GM23338 (cell line): ENCODE results near the gene QSOX1. TPM values are rescaled to one million over a fixed set of nuclear protein-coding genes. Genes with fewer than 3 reads are reported as not detected.

Experiments used
- ATAC-seq: fragments of 200-7000 bp; cut with Tn5 transposase; 3 replicates; pipeline ENCODE4 v1.9.1; 2020
- DNase-seq: peaks from one replicate; pipeline ENCODE4 v3.0.0-alpha.2; 2015; ENCODE audit warnings: low spot score
- H2AFZ ChIP-seq: fragments of 200-600 bp; sonication (generic); 2 replicates; pipeline ENCODE4 v1.8.0; 2016; ENCODE audit warnings: antibody characterized with exemption, mild to moderate bottlenecking, moderate library complexity
- H3F3A ChIP-seq: fragments of 200-600 bp; sonication (generic); replicated peaks from 2 replicates; pipeline ENCODE4 v1.8.0; 2017; ENCODE audit warnings: antibody characterized with exemption, mixed run types, low read depth
- H3K27ac ChIP-seq: fragments of 200-600 bp; sonication (generic); 2 replicates; pipeline ENCODE4 v1.6.1; 2016; ENCODE audit warnings: low read depth
- H3K27me3 ChIP-seq: fragments of 200-600 bp; sonication (generic); 2 replicates; pipeline ENCODE4 v1.8.0; 2016; ENCODE audit warnings: mild to moderate bottlenecking, mixed run types, moderate library complexity; ENCODE audit not compliant: insufficient read depth
- H3K36me3 ChIP-seq: fragments of 200-600 bp; sonication (generic); 2 replicates; pipeline ENCODE4 v1.8.0; 2016; ENCODE audit warnings: mild to moderate bottlenecking; ENCODE audit not compliant: insufficient read depth
- H3K4me1 ChIP-seq: fragments of 200-600 bp; sonication (generic); 2 replicates; pipeline ENCODE4 v1.8.0; 2016; ENCODE audit warnings: mild to moderate bottlenecking, moderate library complexity; ENCODE audit not compliant: insufficient read depth
- H3K4me2 ChIP-seq: fragments of 200-600 bp; sonication (generic); 2 replicates; pipeline ENCODE4 v1.7.1; 2017; ENCODE audit warnings: mixed run types
- H3K4me3 ChIP-seq: fragments of 200-600 bp; sonication (generic); 2 replicates; pipeline ENCODE4 v1.6.1; 2016; ENCODE audit warnings: mixed run types
- H3K79me2 ChIP-seq: fragments of 200-600 bp; sonication (generic); replicated peaks from 2 replicates; pipeline ENCODE4 v1.8.0; 2017; ENCODE audit warnings: mild to moderate bottlenecking; ENCODE audit not compliant: insufficient read depth
- H3K9me2 ChIP-seq: fragments of 200-600 bp; sonication (generic); 2 replicates; pipeline ENCODE4 v1.8.0; 2017; ENCODE audit not compliant: insufficient read depth
- H4K20me1 ChIP-seq: fragments of 200-600 bp; sonication (generic); replicated peaks from 2 replicates; pipeline ENCODE4 v1.8.0; 2017; ENCODE audit warnings: mild to moderate bottlenecking; ENCODE audit not compliant: insufficient read depth
- H3K27ac Mint-ChIP-seq: 2 replicates; pipeline ENCODE4 v1.8.0; 2020; ENCODE audit warnings: inconsistent platforms, mild to moderate bottlenecking, moderate library complexity, mixed read lengths
- H3K27me3 Mint-ChIP-seq: 3 replicates; pipeline ENCODE4 v1.8.0; 2022; ENCODE audit warnings: low read depth, mild to moderate bottlenecking, moderate library complexity, mixed read lengths, inconsistent platforms; ENCODE audit not compliant: insufficient read depth, poor library complexity
- H3K36me3 Mint-ChIP-seq: 3 replicates; pipeline ENCODE4 v1.8.0; 2021; ENCODE audit warnings: low read depth, mild to moderate bottlenecking, inconsistent platforms, moderate library complexity, mixed read lengths
- H3K4me1 Mint-ChIP-seq: 3 replicates; pipeline ENCODE4 v1.8.0; 2020; ENCODE audit warnings: mild to moderate bottlenecking, inconsistent platforms, mixed read lengths
- H3K4me3 Mint-ChIP-seq: 3 replicates; pipeline ENCODE4 v1.8.0; 2021; ENCODE audit warnings: moderate library complexity, mild to moderate bottlenecking, inconsistent platforms, mixed read lengths
- H3K9me3 Mint-ChIP-seq: 3 replicates; pipeline ENCODE4 v1.8.0; 2020; ENCODE audit warnings: moderate library complexity, mild to moderate bottlenecking, inconsistent platforms, mixed read lengths
- CREB1 ChIP-seq: fragments of 250-450 bp; sonication (Bioruptor Pico); IDR thresholded peaks from 2 replicates; pipeline ENCODE4 v1.5.0; 2020; ENCODE audit warnings: low read depth, mild to moderate bottlenecking, moderate library complexity
- EZH2 ChIP-seq: fragments of 200-600 bp; sonication (generic); IDR thresholded peaks from one replicate; pipeline ENCODE4 v1.8.0; 2017; ENCODE audit warnings: antibody characterized with exemption, mild to moderate bottlenecking, low read depth; ENCODE audit not compliant: unreplicated experiment
- EZH2phosphoT487 ChIP-seq: fragments of 200-600 bp; sonication (generic); IDR thresholded peaks from one replicate; pipeline ENCODE4 v1.8.1; 2018; ENCODE audit warnings: antibody characterized with exemption; ENCODE audit not compliant: unreplicated experiment
- JUNB ChIP-seq: IDR thresholded peaks from one replicate; pipeline ENCODE4 v1.6.1; 2016; ENCODE audit warnings: antibody characterized with exemption; ENCODE audit not compliant: unreplicated experiment
- NANOG ChIP-seq: IDR thresholded peaks from 2 replicates; pipeline ENCODE4 v1.6.1; 2016; ENCODE audit warnings: antibody characterized with exemption, borderline replicate concordance
- POLR2AphosphoS5 ChIP-seq: IDR thresholded peaks from 2 replicates; pipeline ENCODE4 v1.6.1; 2016; ENCODE audit warnings: antibody characterized with exemption, low read depth
- REST ChIP-seq: IDR thresholded peaks from one replicate; pipeline ENCODE4 v1.6.1; 2018; ENCODE audit warnings: antibody characterized with exemption; ENCODE audit not compliant: unreplicated experiment
- STAT1 ChIP-seq: IDR thresholded peaks from one replicate; pipeline ENCODE4 v1.6.1; 2016; ENCODE audit warnings: antibody characterized with exemption; ENCODE audit not compliant: unreplicated experiment
- ZNF114 ChIP-seq: fragments of 250-450 bp; sonication (Bioruptor Pico); IDR thresholded peaks from 2 replicates; pipeline ENCODE4 v1.5.0; 2020; ENCODE audit warnings: mild to moderate bottlenecking, moderate library complexity
- ZNF331 ChIP-seq: fragments of 250-450 bp; sonication (Bioruptor Pico); IDR thresholded peaks from 2 replicates; pipeline ENCODE4 v1.5.0; 2020; ENCODE audit warnings: low read depth, mild to moderate bottlenecking, moderate library complexity
- polyA plus RNA-seq: library from polyadenylated mRNA; unstranded; fragments of >200 nt; fragmentation: Nextera tagmentation; extraction: Ambion mirVana; gene quantifications from 2 replicates; pipeline ENCODE4 v1.2.1, GENCODE V29; 2016
- total RNA-seq: library from RNA; depleted of rRNA; stranded (reverse); fragments of >200 nt; shearing (Covaris generic); gene quantifications from 2 replicates; pipeline ENCODE4 v1.2.3, GENCODE V29; 2014
- TF ChIP-seq, protein P1 (sequence below): IDR thresholded peaks from 2 replicates; pipeline ENCODE4 v1.6.1; 2016; ENCODE audit warnings: antibody characterized with exemption
- TF ChIP-seq, protein P2 (sequence below): fragments of 250-450 bp; sonication (Bioruptor Pico); IDR thresholded peaks from 2 replicates; pipeline ENCODE4 v1.5.0; 2020; ENCODE audit warnings: mild to moderate bottlenecking, moderate library complexity
- TF ChIP-seq, protein P3 (sequence below), 2 experiments: fragments of 200-600 bp in 1 of 2; sonication (generic) in 1 of 2; conservative IDR thresholded peaks; 2 replicates each; pipeline versions ENCODE4 v1.5.1 to v1.6.1; 2016 to 2017; ENCODE audit warnings: antibody characterized with exemption in 2 of 2, low read depth in 2 of 2, mild to moderate bottlenecking in 2 of 2, moderate library complexity in 1 of 2

QSOX1 gene
- total and polyA plus RNA-seq, 2 experiments from 2014 or later = 47.8 to 119 TPM

DNA sequence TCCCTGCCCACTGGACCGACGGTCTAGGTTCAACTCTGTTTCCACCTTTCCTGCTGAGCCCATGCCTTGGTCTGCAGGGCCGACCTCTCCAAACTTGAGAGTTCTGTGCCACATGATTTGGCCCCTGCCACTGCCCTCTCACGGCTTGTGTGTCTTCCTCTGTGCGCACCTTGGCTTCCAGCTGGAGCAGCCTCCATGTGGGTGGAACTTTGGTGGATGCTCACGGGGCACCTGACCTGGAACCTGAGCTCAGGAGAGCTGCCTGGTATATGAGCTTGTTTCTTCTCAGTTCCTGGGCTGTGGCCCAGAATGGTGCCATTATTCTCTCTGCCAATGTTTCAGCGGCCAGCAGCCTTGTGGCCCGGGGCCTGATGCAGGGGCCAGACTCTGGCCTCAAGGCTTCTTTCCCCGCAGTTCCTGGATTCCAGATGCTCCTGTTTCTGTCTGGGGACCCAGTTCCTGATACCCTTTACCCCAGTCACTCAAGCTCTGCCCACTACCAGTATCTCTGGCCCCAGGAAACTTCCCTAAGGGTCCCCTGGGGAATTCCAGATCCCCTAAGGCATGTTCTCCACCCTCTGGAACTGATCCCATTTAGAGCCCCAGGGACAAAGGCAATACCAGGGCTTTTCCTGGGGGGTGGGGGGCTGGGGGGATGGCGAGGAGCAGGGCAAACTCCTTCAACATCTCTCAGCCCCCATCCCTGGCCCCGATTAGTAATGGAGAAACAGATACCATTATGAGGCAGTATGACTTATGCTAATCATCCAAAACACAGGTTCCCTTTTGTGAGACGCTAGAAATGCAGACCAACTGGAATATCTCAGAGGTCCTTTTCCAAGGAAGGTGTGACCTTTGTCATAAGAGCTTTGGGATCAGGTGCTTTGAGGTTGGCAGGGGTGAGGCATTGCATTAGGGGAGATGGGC, 11.1 kb downstream of the QSOX1 start:
- Mint-ChIP-seq H3K9me3 (no peaks in the 10 kb centered on the region), H3K27ac (peak overlapping the region; percentile 77; the same call in 1 of the 2 replicates), H3K36me3 (peaks cover 7% of the 10 kb centered on the region; the same call in 2 of the 3 replicates), H3K4me1 (peaks cover 46% of the 10 kb centered on the region), H3K4me3 (no peak overlapping the region), H3K27me3 (no peaks in the 10 kb centered on the region)
- no peak for TF ChIP-seq STAT1
- TF ChIP-seq, protein P1, sequence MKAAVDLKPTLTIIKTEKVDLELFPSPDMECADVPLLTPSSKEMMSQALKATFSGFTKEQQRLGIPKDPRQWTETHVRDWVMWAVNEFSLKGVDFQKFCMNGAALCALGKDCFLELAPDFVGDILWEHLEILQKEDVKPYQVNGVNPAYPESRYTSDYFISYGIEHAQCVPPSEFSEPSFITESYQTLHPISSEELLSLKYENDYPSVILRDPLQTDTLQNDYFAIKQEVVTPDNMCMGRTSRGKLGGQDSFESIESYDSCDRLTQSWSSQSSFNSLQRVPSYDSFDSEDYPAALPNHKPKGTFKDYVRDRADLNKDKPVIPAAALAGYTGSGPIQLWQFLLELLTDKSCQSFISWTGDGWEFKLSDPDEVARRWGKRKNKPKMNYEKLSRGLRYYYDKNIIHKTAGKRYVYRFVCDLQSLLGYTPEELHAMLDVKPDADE = no peak
- TF ChIP-seq, protein P2, sequence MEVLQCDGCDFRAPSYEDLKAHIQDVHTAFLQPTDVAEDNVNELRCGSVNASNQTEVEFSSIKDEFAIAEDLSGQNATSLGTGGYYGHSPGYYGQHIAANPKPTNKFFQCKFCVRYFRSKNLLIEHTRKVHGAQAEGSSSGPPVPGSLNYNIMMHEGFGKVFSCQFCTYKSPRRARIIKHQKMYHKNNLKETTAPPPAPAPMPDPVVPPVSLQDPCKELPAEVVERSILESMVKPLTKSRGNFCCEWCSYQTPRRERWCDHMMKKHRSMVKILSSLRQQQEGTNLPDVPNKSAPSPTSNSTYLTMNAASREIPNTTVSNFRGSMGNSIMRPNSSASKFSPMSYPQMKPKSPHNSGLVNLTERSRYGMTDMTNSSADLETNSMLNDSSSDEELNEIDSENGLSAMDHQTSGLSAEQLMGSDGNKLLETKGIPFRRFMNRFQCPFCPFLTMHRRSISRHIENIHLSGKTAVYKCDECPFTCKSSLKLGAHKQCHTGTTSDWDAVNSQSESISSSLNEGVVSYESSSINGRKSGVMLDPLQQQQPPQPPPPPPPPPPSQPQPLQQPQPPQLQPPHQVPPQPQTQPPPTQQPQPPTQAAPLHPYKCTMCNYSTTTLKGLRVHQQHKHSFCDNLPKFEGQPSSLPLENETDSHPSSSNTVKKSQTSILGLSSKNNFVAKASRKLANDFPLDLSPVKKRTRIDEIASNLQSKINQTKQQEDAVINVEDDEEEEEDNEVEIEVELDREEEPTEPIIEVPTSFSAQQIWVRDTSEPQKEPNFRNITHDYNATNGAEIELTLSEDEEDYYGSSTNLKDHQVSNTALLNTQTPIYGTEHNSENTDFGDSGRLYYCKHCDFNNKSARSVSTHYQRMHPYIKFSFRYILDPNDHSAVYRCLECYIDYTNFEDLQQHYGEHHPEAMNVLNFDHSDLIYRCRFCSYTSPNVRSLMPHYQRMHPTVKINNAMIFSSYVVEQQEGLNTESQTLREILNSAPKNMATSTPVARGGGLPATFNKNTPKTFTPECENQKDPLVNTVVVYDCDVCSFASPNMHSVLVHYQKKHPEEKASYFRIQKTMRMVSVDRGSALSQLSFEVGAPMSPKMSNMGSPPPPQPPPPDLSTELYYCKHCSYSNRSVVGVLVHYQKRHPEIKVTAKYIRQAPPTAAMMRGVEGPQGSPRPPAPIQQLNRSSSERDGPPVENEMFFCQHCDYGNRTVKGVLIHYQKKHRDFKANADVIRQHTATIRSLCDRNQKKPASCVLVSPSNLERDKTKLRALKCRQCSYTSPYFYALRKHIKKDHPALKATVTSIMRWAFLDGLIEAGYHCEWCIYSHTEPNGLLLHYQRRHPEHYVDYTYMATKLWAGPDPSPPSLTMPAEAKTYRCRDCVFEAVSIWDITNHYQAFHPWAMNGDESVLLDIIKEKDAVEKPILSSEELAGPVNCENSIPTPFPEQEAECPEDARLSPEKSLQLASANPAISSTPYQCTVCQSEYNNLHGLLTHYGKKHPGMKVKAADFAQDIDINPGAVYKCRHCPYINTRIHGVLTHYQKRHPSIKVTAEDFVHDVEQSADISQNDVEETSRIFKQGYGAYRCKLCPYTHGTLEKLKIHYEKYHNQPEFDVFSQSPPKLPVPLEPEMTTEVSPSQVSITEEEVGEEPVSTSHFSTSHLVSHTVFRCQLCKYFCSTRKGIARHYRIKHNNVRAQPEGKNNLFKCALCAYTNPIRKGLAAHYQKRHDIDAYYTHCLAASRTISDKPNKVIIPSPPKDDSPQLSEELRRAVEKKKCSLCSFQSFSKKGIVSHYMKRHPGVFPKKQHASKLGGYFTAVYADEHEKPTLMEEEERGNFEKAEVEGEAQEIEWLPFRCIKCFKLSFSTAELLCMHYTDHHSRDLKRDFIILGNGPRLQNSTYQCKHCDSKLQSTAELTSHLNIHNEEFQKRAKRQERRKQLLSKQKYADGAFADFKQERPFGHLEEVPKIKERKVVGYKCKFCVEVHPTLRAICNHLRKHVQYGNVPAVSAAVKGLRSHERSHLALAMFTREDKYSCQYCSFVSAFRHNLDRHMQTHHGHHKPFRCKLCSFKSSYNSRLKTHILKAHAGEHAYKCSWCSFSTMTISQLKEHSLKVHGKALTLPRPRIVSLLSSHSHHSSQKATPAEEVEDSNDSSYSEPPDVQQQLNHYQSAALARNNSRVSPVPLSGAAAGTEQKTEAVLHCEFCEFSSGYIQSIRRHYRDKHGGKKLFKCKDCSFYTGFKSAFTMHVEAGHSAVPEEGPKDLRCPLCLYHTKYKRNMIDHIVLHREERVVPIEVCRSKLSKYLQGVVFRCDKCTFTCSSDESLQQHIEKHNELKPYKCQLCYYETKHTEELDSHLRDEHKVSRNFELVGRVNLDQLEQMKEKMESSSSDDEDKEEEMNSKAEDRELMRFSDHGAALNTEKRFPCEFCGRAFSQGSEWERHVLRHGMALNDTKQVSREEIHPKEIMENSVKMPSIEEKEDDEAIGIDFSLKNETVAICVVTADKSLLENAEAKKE = no peak
- no peak for TF ChIP-seq EZH2
- no peak for TF ChIP-seq POLR2AphosphoS5
- no peak for TF ChIP-seq ZNF114 (CRISPR knock-in tag)
- no peak for TF ChIP-seq ZNF331 (CRISPR knock-in tag)
- TF ChIP-seq NANOG = no peak
- no peak for TF ChIP-seq JUNB
- no peak for TF ChIP-seq CREB1 (CRISPR knock-in tag)
- no peak for TF ChIP-seq REST
- TF ChIP-seq, protein P3, sequence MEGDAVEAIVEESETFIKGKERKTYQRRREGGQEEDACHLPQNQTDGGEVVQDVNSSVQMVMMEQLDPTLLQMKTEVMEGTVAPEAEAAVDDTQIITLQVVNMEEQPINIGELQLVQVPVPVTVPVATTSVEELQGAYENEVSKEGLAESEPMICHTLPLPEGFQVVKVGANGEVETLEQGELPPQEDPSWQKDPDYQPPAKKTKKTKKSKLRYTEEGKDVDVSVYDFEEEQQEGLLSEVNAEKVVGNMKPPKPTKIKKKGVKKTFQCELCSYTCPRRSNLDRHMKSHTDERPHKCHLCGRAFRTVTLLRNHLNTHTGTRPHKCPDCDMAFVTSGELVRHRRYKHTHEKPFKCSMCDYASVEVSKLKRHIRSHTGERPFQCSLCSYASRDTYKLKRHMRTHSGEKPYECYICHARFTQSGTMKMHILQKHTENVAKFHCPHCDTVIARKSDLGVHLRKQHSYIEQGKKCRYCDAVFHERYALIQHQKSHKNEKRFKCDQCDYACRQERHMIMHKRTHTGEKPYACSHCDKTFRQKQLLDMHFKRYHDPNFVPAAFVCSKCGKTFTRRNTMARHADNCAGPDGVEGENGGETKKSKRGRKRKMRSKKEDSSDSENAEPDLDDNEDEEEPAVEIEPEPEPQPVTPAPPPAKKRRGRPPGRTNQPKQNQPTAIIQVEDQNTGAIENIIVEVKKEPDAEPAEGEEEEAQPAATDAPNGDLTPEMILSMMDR (conservative IDR thresholded peaks at IDR 0.05; ENCODE audit: low read depth in 2 of 2) = no peak
- no peak for TF ChIP-seq EZH2phosphoT487
- Histone ChIP-seq H3K36me3 (no peaks in the 10 kb centered on the region), H3K27ac (no peak overlapping the region), H2AFZ (no peak overlapping the region), H3F3A (0 out of 2 replicates have a peak, but pooled peaks cover 2% of the 10 kb centered on the region), H4K20me1 (peaks cover 12% of the 10 kb centered on the region; the same call in 1 of the 2 replicates), H3K27me3 (no peaks in the 10 kb centered on the region), H3K4me2 (no peak overlapping the region), H3K4me1 (peaks cover 32% of the 10 kb centered on the region), H3K79me2 (peaks cover 27% of the 10 kb centered on the region), H3K4me3 (no peak overlapping the region), H3K9me2 (no peaks in the 10 kb centered on the region)
- DNase-seq (no peak), ATAC-seq (no peak)
